Measurements from ENCODE around the gene NOVA1.

The NOVA1 gene

GRCh38 chr14:26598672-26599131 is 869 bp upstream of the NOVA1 start:
- in situ Hi-C loops (cut with HindIII; ENCODE audit: low sequenced_read_pairs): no loop called here
- H3K4me3 ChIP-seq (ENCODE audit: low read depth, low read length): peak overlapping the region; percentile 78
- TF ChIP-seq, protein P1, sequence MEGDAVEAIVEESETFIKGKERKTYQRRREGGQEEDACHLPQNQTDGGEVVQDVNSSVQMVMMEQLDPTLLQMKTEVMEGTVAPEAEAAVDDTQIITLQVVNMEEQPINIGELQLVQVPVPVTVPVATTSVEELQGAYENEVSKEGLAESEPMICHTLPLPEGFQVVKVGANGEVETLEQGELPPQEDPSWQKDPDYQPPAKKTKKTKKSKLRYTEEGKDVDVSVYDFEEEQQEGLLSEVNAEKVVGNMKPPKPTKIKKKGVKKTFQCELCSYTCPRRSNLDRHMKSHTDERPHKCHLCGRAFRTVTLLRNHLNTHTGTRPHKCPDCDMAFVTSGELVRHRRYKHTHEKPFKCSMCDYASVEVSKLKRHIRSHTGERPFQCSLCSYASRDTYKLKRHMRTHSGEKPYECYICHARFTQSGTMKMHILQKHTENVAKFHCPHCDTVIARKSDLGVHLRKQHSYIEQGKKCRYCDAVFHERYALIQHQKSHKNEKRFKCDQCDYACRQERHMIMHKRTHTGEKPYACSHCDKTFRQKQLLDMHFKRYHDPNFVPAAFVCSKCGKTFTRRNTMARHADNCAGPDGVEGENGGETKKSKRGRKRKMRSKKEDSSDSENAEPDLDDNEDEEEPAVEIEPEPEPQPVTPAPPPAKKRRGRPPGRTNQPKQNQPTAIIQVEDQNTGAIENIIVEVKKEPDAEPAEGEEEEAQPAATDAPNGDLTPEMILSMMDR (IDR thresholded peaks at IDR 0.05; ENCODE audit: low read depth, low read length): no peak
- no peak for DNase-seq (ENCODE audit: low read depth, low spot score)

DNA sequence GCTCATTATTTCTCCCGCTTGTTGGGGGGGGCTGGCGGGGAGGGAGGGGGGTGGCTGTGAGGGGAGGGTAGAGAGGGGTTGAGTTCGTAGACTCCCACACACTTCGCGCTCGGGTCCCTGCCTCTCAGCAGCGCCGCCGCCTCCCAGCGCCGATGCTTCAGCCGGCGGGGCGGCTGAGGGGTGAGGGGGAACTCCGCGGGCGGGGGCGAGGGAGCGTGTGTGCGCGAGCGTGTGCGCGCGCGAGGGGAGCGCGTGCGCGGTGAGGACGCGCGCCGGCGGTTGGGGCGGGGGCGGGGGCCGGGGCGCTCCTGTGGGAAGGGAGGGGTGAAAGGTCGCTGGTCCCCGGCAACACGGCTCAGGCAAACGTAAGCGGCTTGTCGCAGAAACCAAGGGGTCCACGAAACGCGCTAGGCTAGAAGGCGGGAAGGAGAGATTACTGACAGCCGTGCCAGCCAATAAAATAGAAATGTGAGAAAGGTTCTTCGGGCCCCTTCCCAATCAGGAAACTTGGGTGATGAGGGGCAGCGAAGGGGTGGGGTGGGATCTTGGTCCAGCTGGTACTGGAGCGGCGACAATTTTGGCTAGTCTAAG is 343 bp upstream of the NOVA1 start:
- in situ Hi-C loops (cut with HindIII; ENCODE audit: low sequenced_read_pairs): no loop called here
- DNase-seq (ENCODE audit: low read depth, low spot score): peak; percentile 90
- peak overlapping the region; percentile 78 for H3K4me3 ChIP-seq (ENCODE audit: low read depth, low read length)

GRCh38 chr14:26597071-26597588 is 703 bp downstream of the NOVA1 start:
- TF ChIP-seq, protein P1 (IDR thresholded peaks at IDR 0.05; ENCODE audit: low read depth, low read length): no peak
- in situ Hi-C loops (cut with HindIII; ENCODE audit: low sequenced_read_pairs): no loop called here
- H3K4me3 ChIP-seq (ENCODE audit: low read depth, low read length): peak overlapping the region; percentile 78
- DNase-seq (ENCODE audit: low read depth, low spot score): peak; percentile 22

More for the DNA sequence above, 343 bp upstream of the NOVA1 start:
- TF ChIP-seq, protein P1 (IDR thresholded peaks at IDR 0.05; ENCODE audit: low read depth, low read length): no peak

- TF ChIP-seq, protein P1 (IDR thresholded peaks at IDR 0.05; ENCODE audit: low read depth, low read length): no peak
- peak; percentile 16 for DNase-seq (ENCODE audit: low read depth, low spot score)
- in situ Hi-C loops (cut with HindIII; ENCODE audit: low sequenced_read_pairs): no loop called here
- H3K4me3 ChIP-seq (ENCODE audit: low read depth, low read length): peak overlapping the region; percentile 78
Measured at GRCh38 chr14:26596543-26597061, 1.2 kb downstream of the NOVA1 start.

DNA sequence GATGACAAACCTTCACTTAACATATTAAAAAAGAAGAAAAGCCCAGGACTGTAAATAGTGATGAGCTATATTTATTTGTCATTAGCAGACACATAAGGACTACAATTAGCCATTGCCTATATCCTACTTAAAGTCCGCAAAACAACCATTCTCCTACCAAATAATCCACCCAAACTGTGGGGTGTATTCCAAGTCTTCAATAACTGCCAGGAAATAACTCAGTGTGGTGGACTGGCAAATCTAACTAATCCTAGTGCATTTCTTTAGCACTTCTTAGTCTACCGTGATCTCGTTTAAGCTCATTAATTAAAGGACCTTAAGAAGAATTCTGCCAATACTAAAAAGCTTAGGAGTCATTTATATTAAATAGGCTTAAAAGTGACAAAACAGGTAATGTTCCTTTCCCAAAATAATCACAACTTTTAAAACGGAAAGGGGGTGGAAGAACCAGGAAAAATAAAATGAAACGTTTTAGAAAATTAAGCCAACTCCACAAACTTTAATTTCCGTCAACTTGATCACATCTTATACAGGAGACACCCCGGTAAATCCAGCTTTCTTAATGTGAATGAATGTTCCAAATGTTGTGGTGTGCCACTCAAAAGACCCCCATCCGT is 1.8 kb downstream of the NOVA1 start:
- in situ Hi-C loops (cut with HindIII; ENCODE audit: low sequenced_read_pairs): no loop called here
- peak overlapping the region; percentile 78 for H3K4me3 ChIP-seq (ENCODE audit: low read depth, low read length)
- TF ChIP-seq, protein P1 (IDR thresholded peaks at IDR 0.05; ENCODE audit: low read depth, low read length): no peak
- peak; percentile 9 for DNase-seq (ENCODE audit: low read depth, low spot score)

- no peak overlapping the region for H3K4me3 ChIP-seq (ENCODE audit: low read depth, low read length)
- TF ChIP-seq, protein P1 (IDR thresholded peaks at IDR 0.05; ENCODE audit: low read depth, low read length): no peak
- DNase-seq (ENCODE audit: low read depth, low spot score): no peak
- in situ Hi-C loops (cut with HindIII; ENCODE audit: low sequenced_read_pairs): no loop called here
Measured at GRCh38 chr14:26594756-26595545, 2.9 kb downstream of the NOVA1 start.

Data from astrocyte of the spinal cord (primary cell).